KMS-11 (cell line): ENCODE data around the gene PAQR5.

Experiments used
- H2AFZ ChIP-seq: fragments of 200-600 bp; sonication (generic); 2 replicates; pipeline ENCODE4 v1.6.1; 2016; ENCODE audit warnings: antibody characterized with exemption, mixed run types, low read depth
- H3K27ac ChIP-seq: fragments of 200-600 bp; sonication (generic); 2 replicates; pipeline ENCODE4 v1.6.1; 2016; ENCODE audit warnings: mild to moderate bottlenecking, mixed run types
- H3K27me3 ChIP-seq: fragments of 200-600 bp; sonication (generic); 2 replicates; pipeline ENCODE4 v1.6.1; 2017; ENCODE audit warnings: mild to moderate bottlenecking, low read depth, mixed run types, moderate library complexity; ENCODE audit not compliant: insufficient read depth
- H3K36me3 ChIP-seq: fragments of 200-600 bp; sonication (generic); 2 replicates; pipeline ENCODE4 v1.6.1; 2017; ENCODE audit warnings: mild to moderate bottlenecking, mixed run types; ENCODE audit not compliant: insufficient read depth
- H3K4me1 ChIP-seq: fragments of 200-600 bp; sonication (generic); 2 replicates; pipeline ENCODE4 v1.6.1; 2016; ENCODE audit warnings: mild to moderate bottlenecking, low read depth, mixed run types; ENCODE audit not compliant: poor library complexity, severe bottlenecking
- H3K4me2 ChIP-seq: fragments of 200-600 bp; sonication (generic); 2 replicates; pipeline ENCODE4 v1.7.0; 2016; ENCODE audit warnings: mild to moderate bottlenecking, mixed run types
- H3K4me3 ChIP-seq: fragments of 200-600 bp; sonication (generic); IDR thresholded peaks from 2 replicates; pipeline ENCODE4 v1.6.1; 2017; ENCODE audit warnings: low read depth, low read length, mixed read lengths; ENCODE audit not compliant: insufficient read depth
- H3K79me2 ChIP-seq: fragments of 200-600 bp; sonication (generic); 2 replicates; pipeline ENCODE4 v1.6.1; 2016; ENCODE audit warnings: low read depth, mixed run types; ENCODE audit not compliant: insufficient read depth
- H3K9ac ChIP-seq: fragments of 200-600 bp; sonication (generic); 2 replicates; pipeline ENCODE4 v1.6.1; 2016; ENCODE audit warnings: mild to moderate bottlenecking, mixed run types
- H4K20me1 ChIP-seq: fragments of 200-600 bp; sonication (generic); 2 replicates; pipeline ENCODE4 v1.6.1; 2016; ENCODE audit warnings: mild to moderate bottlenecking, mixed run types; ENCODE audit not compliant: insufficient read depth
- TF ChIP-seq, protein P1 (sequence below): fragments of 200-600 bp; sonication (generic); conservative IDR thresholded peaks from 2 replicates; pipeline ENCODE4 v1.6.1; 2017; ENCODE audit warnings: low read depth, mild to moderate bottlenecking, antibody characterized with exemption, low read length, moderate library complexity, mixed read lengths

The PAQR5 gene

DNA sequence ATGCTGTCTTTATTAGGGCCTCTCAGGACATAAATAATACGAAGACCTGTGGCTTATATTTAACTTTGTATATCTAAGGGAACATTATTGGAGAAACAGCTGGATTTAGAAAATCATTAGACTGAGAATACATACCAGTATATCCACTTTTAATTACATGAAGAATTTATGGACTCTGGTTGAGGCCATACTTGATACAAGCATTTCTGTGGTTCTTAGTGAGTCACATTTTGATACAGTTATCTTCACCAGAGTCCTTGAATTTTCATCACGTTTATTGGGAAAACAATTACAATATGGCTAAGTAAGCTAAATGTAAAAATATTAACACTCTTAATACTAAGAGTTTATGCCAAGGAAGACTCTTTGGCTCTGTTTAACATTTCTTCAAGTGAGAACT lies 125.3 kb downstream of the PAQR5 start:
- Histone ChIP-seq H3K27me3 (no peaks in the 10 kb centered on the region), H4K20me1 (no peaks in the 10 kb centered on the region), H3K9ac (no peak overlapping the region), H3K79me2 (peaks cover 12% of the 10 kb centered on the region; the same call in 1 of the 2 replicates), H3K4me1 (no peaks in the 10 kb centered on the region), H2AFZ (no peak overlapping the region), H3K27ac (no peak overlapping the region), H3K4me3 (no peak overlapping the region), H3K4me2 (no peak overlapping the region), H3K36me3 (peaks cover 20% of the 10 kb centered on the region)
- TF ChIP-seq, protein P1, sequence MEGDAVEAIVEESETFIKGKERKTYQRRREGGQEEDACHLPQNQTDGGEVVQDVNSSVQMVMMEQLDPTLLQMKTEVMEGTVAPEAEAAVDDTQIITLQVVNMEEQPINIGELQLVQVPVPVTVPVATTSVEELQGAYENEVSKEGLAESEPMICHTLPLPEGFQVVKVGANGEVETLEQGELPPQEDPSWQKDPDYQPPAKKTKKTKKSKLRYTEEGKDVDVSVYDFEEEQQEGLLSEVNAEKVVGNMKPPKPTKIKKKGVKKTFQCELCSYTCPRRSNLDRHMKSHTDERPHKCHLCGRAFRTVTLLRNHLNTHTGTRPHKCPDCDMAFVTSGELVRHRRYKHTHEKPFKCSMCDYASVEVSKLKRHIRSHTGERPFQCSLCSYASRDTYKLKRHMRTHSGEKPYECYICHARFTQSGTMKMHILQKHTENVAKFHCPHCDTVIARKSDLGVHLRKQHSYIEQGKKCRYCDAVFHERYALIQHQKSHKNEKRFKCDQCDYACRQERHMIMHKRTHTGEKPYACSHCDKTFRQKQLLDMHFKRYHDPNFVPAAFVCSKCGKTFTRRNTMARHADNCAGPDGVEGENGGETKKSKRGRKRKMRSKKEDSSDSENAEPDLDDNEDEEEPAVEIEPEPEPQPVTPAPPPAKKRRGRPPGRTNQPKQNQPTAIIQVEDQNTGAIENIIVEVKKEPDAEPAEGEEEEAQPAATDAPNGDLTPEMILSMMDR, result no peak

DNA sequence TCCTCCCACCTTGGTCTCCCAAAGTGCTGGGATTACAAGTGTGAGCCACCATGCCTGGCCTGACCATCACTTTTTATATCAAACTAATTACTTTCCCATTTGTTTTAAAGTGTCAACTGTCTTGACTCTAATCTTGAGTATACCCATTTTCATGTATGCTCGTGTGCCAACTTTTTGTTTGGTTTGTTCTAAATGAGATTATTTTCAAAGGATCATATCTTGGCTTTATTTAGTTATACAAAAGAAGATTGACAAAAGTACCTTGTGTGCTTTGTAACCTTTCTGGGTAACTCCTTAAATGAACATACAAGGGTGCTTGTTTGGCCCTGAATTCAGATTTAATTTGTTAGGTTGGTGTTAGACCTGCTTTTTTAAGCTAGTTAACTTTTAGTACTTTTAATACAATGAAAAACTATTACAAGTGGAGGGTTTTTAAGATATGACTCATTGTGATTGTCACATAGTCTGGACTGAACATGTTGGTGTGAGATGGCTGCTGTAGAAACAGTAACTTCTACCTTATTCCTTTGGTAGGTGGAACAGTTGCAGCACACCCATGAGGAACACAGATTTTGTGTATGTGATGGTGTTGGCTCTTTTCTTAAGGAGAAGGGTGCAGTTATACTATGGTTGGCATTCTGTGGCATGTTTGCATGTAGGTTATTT lies 126.2 kb downstream of the PAQR5 start:
- H2AFZ ChIP-seq, result no peak overlapping the region
- H3K4me2 ChIP-seq, result no peak overlapping the region
- H4K20me1 ChIP-seq, result no peaks in the 10 kb centered on the region
- no peaks in the 10 kb centered on the region for H3K4me1 ChIP-seq
- peaks cover 21% of the 10 kb centered on the region for H3K36me3 ChIP-seq
- peaks cover 4% of the 10 kb centered on the region; the same call in 1 of the 2 replicates for H3K79me2 ChIP-seq
- TF ChIP-seq, protein P1, result no peak
- no peak overlapping the region for H3K9ac ChIP-seq
- H3K27me3 ChIP-seq, result no peaks in the 10 kb centered on the region
- no peak overlapping the region for H3K4me3 ChIP-seq
- H3K27ac ChIP-seq, result no peak overlapping the region

DNA sequence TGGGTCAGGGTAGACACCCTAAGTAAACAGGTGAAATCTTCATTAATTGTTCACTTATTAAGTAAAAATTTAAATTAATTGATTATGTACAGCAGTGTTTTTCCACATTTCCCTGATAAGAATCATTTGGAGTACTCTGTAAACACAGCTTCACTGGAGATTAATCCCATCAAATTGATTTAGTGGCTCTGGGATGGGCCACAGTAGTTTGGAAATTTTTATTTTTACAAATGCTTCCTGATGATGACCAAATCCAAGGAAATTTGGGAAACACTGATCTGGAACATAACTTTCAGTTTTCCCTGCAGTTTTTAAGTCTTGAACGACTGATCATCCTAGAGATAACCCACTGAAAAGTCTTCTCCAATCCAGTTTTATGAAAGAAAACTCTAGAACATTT lies 135.1 kb downstream of the PAQR5 start:
- no peak overlapping the region for H3K27ac ChIP-seq
- H3K9ac ChIP-seq, result no peak overlapping the region
- H3K27me3 ChIP-seq, result no peaks in the 10 kb centered on the region
- H2AFZ ChIP-seq, result no peak overlapping the region
- TF ChIP-seq, protein P1, result no peak
- H3K36me3 ChIP-seq, result peaks cover 9% of the 10 kb centered on the region; the same call in 1 of the 2 replicates
- H3K79me2 ChIP-seq, result no peaks in the 10 kb centered on the region
- H3K4me1 ChIP-seq, result no peaks in the 10 kb centered on the region
- H4K20me1 ChIP-seq, result no peaks in the 10 kb centered on the region
- H3K4me3 ChIP-seq, result no peak overlapping the region
- no peak overlapping the region for H3K4me2 ChIP-seq

DNA sequence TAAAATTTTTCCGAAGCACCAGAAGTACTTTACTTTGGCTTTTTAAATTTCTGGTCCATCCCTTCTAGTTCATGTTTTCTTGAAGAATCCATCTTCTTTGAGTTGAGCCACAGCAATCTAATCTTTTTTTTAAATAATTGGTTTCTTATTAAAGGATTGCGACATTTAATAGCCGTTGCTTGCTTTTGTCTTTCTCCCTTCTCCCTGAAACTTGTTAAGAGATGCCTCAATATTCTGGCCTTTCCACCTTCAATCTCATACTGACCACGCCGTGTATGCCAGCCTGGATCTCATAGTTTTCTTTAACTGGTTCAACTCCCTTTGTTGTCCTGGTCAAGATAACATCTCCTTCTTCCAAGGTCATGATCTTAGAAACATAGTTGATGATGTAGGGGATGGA lies 135.5 kb downstream of the PAQR5 start:
- Histone ChIP-seq H4K20me1 (no peaks in the 10 kb centered on the region), H3K9ac (no peak overlapping the region), H3K27me3 (no peaks in the 10 kb centered on the region), H2AFZ (no peak overlapping the region), H3K4me3 (no peak overlapping the region), H3K79me2 (no peaks in the 10 kb centered on the region), H3K4me1 (no peaks in the 10 kb centered on the region), H3K27ac (no peak overlapping the region), H3K36me3 (peaks cover 6% of the 10 kb centered on the region; the same call in 1 of the 2 replicates), H3K4me2 (no peak overlapping the region)
- TF ChIP-seq, protein P1, result no peak
